Measurements from ENCODE around the gene COX7A2.

The COX7A2 gene

DNA sequence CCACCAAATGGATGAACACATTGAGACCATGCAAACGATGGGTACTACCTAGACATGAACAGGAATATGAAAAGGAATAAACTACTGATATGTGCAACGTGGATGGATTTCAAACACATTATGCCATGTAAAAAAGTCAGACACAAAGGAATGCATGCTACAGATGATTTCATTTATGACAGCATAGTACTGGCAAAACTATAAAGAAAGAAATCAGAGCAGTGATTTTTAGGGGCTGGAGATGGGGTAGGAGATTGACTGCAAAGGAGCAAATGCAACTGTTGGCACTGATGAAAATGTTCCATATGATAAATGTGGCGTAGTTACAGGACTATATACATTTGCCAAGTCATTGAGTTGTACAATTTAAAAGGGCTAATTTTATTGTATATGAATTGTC lies 24.3 kb downstream of the COX7A2 start:
- DNase-seq: no peak

DNA sequence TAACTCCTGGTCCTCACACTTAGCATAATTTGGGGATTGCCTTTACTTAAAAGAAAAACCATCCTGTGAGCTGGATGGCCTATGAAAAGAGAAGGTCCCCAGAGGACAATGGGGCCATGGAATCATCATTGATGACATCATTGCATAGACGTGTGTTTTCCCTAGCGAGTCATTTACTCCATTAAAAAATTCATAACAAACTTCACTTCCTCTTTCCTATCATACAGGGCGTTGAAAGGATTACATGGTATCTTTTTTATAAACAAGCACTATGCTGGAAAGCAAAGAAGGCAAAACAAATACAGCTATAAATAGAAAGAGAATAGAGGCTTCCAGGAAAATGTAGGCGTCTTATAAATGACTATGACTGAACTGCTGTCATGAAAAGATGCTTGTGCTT lies 26.4 kb downstream of the COX7A2 start:
- no peak for DNase-seq

DNA sequence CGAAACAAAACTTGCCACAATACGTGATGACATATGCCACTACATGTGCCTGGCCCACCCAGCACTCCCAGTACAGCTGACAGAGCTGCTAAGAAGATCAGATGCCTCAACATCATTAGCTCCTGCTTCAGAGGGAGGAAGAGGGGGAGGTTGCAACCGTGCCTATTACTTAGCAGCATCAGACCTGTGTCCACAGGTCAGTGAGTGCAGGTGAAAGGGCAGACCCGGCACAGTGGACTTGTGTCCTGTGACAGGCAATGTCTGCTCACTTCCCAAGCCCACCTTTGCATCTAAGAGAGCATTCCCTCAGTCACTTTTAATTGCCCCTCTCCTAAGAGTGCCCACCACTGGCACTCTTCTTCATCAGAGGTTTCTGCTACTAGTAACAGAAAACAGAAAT lies 28.3 kb downstream of the COX7A2 start:
- no peak for DNase-seq

DNA sequence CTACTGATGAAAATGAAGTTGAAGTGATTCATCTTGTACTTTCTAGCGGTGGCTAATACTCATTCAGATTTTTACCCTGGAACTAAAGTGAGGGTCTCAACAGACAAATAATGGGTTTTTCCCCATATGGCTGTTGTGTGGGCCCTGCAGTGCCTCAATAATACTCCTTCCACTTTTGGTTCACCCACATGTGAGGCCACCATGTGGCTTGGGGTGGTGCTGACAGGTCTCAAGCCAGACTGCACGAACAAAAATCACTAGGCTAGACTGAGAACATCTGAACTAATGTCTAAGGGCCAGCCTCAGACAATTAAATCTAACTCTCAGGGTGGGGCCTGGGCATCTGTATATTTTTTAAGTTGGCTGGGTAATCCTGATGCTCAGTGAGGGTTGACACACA lies 29.9 kb downstream of the COX7A2 start:
- DNase-seq: no peak

DNA sequence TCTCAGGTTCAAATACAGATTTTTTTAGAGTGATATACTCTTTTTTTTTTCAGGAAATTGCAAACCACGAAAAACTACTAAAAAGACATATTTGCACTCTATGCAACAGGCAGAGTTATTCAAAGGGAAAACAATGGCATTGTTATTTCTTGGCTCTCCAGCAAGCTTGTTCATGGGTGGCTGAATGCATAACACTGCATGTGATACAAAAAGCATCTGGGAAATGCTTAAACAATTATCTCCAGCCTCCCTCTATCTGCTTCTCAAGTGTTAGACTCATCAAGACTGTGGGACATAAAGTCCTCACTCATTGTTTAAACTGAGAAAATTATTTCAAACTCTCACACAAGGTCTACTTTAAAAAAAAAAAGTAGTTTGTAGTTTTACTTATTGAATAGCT lies 30.5 kb downstream of the COX7A2 start:
- no peak for DNase-seq

DNA sequence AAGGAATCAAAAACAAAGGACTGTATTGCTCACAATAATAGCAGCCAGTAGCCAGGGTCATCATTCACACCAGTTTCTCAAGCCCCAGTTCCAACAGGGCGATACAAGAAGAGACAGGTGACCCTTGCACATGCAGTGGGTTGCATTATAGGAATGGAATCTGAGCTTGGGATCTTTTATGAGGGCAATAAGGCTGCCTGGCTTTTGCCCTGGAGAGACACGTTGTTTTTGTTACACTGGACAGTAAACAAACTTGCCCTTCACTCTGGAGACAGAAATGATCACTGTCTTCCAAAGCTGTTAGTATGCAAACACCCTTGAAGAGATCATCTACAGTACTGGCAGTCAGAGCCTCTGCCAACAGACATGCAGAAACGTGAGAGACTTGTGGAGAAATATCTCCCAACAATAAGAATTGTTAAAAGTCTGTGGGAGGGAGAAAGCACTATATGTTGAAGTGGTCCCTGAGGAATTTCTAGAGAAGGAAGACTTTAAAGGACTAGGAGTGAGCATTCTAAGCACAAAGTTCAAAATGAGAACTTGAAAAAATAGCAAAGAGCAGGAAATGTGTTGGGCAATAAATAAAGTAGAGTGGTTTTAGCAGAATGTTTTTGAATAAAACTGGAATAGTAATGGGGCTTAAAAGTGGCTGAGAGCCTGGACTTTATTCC lies 31.5 kb downstream of the COX7A2 start:
- no peak for DNase-seq

DNA sequence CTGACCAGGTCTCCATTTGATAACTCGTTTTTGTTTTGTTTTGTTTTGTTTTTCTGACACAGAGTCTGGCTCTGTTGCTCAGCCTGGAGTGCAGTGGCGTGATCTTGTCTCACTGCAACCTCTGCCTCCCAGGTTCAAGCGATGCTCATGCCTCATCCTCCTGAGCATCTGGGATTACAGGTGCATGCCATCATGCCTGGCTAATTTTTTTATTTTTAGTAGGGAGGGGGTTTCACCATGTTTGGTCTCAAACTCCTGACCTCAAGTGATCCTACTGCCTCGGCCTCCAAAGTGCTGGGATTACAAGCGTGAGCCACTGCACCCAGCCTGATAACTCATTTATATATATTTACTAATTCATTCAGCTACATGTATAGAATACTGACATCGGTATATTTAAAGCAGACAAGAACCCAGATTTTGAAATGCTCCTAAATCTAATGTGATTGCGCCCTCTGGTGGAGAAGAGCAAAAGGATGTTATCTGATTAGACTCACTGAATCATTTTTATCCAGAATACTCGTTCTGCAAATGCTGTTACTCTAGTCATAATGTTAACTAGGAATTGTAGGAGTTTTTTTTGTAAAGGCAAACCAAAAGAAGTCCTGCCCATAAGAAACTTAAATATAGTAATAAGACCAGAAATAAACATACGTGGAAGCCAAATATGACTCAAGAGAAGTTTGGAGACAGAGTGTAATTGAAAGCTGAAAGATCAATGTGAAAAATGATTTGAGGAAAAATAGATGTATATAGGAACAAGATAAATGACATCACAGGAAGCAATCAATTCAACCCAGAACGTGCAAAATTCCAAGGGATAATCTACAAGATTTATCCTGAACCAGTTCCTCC lies 32.5 kb downstream of the COX7A2 start:
- peak; percentile 9 for DNase-seq

DNA sequence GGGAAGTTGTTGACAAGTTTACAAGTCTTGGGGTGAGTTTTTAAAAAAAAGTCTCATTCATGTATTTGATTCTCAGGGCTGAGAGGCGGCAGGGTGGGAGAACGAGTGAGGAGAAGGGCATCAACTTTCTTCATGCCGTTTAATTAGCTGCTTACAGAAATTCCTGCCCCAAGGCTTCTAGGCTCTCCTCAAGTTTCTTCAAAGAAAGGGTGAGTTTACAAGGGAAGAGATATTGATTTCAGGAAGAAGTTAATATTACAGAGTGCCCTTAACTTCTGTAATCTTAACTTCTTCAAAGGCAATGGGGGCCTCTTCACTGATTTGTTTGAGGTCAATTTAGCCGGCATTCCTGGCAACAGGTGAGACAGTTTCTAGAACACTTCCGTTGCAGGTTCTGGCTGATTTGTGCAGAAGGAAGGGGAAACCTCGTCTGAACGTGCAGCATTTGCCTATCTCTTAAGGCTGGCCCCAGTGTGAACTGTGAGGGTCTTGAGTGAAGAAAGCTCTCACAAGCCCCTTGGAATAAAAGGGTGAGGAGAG lies 34.3 kb downstream of the COX7A2 start:
- no peak for DNase-seq

DNA sequence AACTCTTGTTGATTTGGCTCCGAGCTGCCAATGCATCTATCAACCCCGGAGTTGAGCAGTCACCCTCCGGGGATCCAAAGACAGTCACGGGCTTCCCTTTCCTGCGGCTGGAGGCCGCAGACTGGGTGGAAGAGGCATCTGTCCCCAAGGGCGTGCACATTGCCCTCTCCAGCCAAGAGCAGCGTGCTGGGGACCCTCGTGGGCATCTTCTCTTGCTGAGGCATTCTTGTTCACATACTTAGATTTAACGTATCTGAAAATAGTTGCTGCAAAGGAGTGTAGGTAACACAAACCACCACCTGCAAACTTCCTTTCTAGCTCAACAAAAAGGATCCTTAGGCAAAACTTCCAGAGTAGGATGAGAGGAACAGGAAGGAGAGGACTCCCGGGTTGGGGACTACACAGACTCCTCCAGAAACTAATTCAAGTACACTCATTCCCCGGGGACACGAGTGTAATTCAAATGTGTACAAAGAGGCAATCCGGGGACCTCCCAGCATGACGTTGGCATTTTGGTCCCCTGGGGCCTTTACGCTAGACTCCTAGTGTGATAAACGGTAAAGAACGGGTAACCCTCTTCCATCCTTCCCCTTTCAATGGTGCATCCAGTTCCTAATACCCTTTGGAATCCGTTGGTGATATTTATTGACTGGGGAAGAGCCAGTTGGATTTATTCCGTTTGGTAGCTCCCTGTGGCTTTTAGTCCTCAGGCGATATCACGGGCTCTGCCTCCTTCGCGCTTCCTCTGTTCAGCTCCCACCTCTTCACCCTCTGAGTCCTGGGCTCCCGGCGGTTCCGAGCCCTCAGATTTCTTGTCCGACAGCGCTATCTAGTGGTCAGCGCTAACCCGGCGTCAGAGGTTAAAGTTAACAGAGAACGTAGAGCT lies 35.1 kb downstream of the COX7A2 start:
- no peak for DNase-seq

DNA sequence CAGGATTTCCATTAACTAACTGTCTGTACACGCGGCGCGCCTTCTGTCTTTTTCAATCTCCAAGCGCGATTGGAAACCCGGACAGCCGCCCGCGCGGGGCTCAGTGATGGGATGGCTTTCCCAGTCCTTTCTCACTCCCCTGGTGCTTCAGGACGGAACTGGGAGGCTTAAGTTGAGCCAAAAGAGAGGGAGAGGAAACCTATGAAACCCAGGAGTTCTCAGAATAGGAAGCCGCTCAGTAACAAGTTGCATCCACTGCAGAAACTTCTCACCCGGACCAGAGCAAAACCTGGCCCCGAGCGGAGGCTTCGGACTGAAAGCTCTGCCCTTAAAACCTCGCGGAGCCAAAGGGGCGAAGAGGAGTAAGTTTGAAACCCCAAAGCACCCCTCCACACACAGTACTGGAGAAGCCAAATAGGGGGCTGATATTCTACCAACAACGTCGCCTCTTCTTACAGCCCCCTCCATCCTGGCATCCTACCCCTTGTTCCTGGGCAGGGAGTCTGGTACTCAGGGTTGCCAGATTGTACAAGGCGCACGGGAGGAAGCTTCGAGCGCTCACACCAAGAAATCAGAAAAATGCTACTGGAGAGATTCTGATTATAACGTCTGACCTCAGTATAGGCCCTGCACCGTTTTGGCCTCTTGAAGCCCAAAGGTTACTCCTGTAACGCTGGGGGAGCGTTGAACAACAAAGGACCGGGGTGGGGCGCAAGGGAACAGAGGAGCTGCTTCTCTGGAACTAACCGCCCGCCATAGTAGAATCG lies 36.8 kb downstream of the COX7A2 start:
- DNase-seq: no peak

DNA sequence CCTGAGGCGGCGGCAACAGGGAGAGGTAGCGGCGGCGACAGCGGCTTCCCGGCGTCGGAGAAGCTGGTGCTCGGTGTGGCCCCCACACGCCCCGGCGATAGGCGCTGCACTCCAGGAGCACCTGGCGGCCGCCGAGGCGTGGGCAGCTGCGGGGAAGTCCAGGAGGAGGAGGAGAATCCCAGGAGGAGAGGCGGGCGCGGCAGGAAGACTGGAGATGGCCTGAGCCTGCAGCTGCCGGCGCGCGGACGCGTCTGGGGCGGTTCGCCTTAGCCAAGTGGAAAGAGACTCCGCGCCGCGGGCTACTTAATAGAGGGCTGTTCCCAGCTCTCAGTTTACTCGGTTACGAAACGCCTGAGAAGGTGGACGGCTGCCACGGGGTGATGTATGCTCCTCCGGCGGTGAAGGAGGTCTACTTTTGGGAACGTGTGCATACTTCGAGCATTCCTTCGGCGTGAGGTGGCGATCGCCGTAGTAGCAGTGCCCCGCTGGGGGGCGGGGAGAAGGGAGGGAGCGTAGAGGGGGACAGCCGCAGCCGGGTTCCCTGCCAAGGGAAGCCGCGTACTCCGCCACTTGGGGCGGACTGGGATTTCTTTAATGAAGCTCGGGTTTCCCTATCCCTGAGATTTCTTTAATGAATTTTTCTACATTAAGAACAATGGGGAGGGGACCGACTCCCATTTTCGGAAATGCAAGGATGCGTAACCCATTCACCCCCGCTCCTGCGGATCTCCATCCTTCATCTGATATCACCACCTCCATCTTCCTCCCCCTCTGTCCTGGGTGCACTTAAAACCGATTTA lies 37.6 kb downstream of the COX7A2 start, which contains the start of gene COL12A1:
COL12A1 (minus strand) TSS at position 278 of the 800 bp plus-strand sequence. CDS start 3,261 bp downstream, outside the sequence.
- no peak for DNase-seq

DNA sequence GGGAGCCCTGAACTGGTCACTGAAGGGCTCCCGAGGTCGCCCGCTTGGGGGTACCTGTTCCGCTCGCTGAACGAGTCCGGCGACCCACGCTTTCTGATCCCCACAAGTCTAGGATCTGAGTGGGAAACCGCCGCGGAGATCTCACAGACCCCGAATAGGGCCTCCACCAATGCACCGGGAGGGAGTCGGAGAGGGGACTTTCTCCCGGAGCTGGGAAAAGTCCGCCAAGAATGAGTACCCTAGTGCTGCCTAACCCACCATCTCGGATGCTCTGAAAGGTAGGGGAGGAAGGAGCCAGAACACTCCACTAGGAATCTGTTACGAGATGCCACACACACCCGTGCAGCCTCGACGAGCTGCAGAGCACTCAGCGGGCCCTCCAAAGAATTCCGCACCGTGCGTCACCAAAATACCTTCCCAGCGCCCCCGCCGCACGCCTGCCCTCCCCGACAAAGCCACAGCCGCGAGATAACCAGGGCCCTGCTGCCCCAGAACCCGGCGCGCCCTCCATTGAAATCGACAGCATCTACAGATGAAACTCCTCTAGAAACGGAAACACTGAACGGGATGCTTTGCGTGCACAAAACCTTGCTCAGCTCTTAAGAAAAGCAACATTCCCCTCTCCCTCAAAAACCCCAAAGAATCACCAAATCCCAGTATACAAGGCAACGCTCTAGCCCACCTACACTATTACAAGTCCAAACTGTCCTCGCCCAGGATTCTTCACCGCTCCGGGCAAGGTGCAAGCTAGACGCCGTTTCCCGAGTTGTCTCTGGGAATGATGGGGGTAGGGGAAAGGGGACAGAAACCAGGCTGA lies 38.4 kb downstream of the COX7A2 start:
- DNase-seq: no peak

DNA sequence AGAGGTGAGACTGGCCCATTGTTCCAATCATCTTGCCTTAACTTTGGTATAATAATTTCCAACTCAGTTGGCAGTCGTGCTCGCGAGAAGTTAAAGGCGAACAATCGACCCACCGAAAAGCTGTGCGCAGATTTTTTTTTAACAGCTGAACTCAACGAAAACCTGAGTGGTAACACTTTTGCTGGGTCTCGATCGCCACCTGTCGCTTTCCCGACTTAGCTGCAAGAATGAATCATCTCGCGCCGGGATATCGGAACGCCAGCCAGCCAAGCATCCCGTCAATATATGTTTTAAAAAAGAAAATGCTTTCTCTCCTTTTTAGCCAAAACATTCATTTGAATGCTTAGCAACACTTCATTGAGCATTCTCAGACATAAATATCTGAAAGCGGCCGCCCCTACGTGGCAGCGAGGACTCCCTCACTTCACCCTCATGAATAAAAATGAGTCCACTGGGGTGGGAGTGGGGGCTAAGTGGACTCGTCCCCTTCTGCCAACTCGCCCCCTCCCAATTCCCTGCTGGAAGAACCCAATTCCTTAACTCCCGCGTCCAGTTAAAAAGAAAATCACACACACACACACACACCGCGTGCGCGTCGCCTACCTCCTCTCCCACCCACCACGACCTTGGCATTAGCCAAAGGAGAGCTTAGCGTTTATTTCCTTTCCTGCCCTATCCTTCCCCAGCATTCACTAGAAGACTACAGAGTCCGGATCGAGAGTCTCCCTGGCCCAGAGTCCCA lies 39.2 kb downstream of the COX7A2 start:
- no peak for DNase-seq

DNA sequence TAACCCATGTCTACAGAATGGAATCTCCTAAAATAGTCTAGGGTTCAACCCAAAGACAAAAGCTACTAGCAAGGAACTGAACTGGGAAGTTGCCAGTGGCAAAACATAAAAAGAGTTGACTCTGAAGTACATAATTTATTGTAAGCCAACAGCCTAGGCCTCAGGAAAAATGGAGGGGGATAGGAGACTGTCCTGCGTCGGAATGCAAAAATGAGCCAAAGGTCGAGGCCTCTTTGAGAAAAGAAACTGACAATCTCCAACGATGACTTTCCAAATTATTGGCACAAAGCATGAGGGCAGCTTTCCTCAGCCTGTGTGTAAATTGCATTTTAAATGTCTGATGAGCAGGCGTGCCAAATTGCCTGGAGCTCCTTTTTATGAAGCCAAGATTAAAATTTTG lies 39.9 kb downstream of the COX7A2 start:
- DNase-seq: no peak

DNA sequence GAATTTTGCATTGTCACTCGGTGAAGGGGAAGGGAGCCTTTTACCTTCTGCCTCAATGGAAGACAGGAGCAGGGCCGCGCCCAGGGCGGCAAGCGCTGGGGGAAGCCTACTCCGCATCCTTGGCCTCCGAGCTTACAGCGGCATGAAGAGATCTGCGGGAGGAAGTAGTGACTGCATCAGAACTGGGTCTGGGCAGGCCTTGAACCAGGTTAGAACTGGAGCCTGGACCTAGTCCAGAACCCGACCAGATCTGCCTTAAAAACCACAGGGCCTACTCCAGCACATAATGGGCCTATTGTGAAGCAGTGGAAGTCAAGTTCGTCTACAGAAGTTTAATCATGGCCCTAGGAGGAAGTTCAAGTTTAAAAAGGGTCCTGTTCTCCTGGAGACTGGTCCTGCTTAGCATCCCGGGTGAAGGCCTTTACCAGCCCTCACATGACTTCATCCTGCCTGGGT lies 40.9 kb downstream of the COX7A2 start:
- no peak for DNase-seq

DNA sequence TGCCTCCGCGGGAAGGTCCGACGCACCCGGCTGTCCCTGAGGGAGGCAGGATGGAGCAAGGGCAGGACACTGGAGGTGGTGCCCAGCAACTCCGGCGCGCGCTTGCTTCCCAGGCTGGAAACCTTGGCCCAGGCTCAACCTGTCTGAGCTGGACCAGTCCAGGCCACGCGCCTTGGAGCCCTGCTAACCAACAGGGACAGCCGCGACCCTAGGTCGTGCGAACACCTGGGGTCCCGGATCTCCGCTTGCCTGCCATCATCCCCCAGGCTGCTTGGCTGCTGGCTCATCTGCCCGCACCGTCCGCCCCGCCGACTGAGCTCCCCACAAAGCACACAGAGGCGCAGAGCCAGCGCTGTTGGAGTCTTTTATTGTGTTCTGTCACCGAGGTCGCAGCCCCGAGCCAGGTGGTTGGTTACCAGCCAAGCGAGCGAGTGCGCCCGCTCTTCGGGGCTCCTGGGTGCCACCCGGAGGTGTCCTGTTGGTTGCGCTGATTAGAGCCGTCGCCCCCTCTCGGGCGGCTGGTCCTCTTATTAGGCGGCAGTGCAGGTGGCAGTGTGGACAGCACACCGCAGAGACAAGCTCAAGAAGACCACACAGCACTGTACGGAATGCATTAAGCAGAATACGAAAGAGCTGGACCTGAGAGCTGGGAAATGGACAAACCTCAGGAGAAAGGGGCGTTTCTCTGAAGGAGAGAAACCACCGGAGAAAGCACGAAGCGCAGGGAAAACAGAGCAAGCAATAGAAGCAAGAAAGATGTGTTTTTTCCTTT lies 41.5 kb downstream of the COX7A2 start:
- no peak for DNase-seq

DNA sequence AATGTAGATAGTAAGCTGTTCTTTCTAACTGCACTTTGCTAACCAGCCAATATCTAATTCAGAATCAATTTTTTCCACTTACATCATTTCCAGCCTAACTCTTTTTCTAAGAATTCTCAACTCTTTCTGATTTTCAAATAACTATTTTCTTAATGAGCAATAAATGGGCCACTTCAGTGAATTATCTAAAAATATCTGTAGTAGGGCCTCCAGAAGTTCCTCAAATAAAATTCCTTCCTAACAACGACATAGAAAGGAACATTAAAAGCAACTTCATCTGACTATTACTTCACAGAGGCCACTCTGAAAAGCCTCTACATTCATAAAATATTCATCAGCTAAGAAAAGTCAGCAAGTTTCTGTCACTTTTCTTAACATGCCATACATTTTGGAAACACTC lies 42.6 kb downstream of the COX7A2 start:
- DNase-seq: no peak

DNA sequence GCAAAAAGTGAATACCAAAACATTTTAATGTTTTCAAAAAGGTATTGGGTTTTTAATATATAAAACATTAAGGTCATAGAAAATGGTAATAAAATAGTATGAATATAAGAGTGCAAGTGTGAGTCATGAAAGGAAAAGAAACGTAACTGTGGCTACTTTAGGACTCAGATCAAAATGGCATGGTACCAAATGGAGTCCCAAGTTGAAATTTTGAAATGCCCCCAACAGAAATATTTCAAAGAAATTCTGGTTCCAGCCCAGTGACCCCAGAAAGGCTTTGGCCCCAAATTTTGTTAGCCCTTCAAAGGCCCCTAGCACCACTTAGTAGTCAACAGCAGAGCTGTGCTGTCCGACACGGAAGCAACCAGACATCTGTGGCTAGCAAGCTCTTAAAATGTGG lies 43.7 kb downstream of the COX7A2 start:
- no peak for DNase-seq
